Measurements from ENCODE around the gene CX3CR1.

Gene CX3CR1

DNA sequence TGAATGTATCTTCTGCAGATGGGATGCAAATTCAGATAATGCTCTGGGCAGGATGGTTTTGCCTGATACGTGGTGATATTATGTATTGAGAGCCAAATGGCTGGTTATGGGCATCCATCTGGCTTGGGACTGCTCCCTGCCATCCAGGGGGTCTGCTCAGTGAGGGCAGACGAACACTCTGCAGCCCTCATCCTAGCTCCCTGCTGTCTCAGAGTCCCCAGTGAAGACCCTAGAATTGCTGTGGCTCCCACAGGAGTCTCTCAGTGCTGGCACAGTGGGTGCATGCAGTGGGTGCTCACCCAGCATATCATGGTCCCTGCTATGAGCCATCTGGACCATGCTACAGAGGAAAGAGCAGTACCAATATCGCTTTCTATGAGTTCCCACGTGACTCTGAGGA is 10.3 kb downstream of the CX3CR1 start:
- no peak overlapping the region for H3K4me3 ChIP-seq (ENCODE audit: low read depth, low read length)
- H3K27ac ChIP-seq, result no peak overlapping the region
- no peaks in the 10 kb centered on the region for H3K36me3 ChIP-seq
- H3K27me3 ChIP-seq (ENCODE audit: insufficient read depth, low read depth, severe bottlenecking), result no peaks in the 10 kb centered on the region
- H3K9me3 ChIP-seq (ENCODE audit: severe bottlenecking), result no peaks in the 10 kb centered on the region
- TF ChIP-seq, protein P1, sequence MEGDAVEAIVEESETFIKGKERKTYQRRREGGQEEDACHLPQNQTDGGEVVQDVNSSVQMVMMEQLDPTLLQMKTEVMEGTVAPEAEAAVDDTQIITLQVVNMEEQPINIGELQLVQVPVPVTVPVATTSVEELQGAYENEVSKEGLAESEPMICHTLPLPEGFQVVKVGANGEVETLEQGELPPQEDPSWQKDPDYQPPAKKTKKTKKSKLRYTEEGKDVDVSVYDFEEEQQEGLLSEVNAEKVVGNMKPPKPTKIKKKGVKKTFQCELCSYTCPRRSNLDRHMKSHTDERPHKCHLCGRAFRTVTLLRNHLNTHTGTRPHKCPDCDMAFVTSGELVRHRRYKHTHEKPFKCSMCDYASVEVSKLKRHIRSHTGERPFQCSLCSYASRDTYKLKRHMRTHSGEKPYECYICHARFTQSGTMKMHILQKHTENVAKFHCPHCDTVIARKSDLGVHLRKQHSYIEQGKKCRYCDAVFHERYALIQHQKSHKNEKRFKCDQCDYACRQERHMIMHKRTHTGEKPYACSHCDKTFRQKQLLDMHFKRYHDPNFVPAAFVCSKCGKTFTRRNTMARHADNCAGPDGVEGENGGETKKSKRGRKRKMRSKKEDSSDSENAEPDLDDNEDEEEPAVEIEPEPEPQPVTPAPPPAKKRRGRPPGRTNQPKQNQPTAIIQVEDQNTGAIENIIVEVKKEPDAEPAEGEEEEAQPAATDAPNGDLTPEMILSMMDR (IDR thresholded peaks at IDR 0.05; ENCODE audit: low read depth, low read length), result no peak
- no peak for DNase-seq

DNA sequence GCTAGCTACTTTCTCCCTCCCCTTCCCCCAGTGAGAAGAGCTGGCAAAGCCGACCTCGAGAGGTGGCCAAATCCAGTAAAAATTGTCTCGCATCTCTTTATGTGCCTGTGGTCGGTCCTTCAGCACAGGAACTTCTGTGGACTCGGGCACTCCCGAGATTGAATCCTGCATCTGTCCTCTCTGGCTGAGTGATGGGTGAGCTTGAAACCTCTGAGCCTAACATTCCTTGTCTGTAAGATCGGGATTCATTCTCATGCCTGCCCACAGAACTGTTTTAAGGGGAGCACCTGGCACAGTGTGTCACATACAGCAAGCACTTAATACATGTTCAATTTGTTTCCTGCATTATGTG is 11.3 kb downstream of the CX3CR1 start:
- no peaks in the 10 kb centered on the region for H3K9me3 ChIP-seq (ENCODE audit: severe bottlenecking)
- H3K27ac ChIP-seq, result no peak overlapping the region
- H3K27me3 ChIP-seq (ENCODE audit: insufficient read depth, low read depth, severe bottlenecking), result no peaks in the 10 kb centered on the region
- no peak for DNase-seq
- H3K36me3 ChIP-seq, result no peaks in the 10 kb centered on the region
- H3K4me3 ChIP-seq (ENCODE audit: low read depth, low read length), result no peak overlapping the region
- TF ChIP-seq, protein P1 (IDR thresholded peaks at IDR 0.05; ENCODE audit: low read depth, low read length), result no peak

DNA sequence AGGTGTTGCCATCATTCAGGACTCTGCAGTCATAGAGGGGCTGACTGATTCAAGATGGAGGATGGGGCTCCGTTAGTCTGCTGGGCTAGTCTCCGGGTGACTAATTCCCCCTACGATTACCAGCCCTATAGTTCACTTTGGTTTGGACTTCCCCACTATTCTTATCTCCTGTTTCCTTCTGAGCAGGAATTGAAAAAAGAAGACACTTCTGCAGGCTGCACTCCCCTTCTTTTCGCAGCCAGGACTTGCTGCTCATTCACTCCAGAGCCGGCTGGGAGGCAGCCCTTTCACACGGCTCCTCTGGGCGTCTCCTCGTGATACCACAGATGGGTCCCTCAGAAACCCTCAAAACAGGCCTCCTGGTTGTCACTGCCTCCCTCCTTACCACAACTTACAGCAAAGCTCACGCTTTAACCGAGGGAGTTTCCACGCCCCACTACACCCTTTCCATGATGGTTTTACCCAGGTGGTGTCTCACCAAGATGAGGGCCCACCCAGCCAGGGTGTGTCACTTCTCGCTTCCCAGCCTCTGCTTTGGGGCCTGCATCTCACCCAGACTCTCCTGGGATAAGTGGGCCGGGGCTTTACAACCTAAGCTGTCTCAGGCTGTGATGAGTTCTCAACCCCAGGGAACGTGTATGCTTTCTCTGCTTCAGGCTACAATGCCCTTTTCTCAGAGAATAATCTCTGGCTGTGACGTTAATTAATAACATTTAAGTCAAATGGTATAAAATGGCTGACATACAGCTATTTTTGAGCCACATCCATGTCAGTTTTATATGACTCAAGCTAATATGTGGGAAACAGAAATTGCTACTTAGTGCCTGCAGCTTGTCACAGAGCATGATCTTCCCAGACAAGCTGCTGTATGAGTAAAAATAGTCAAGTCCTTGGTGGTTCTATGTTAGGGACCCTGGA is 11.9 kb downstream of the CX3CR1 start:
- Histone ChIP-seq H3K27ac (no peak overlapping the region), H3K9me3 (ENCODE audit: severe bottlenecking) (no peaks in the 10 kb centered on the region), H3K27me3 (ENCODE audit: insufficient read depth, low read depth, severe bottlenecking) (no peaks in the 10 kb centered on the region), H3K36me3 (no peaks in the 10 kb centered on the region), H3K4me3 (ENCODE audit: low read depth, low read length) (no peak overlapping the region)
- DNase-seq, result no peak
- TF ChIP-seq, protein P1 (IDR thresholded peaks at IDR 0.05; ENCODE audit: low read depth, low read length), result no peak

DNA sequence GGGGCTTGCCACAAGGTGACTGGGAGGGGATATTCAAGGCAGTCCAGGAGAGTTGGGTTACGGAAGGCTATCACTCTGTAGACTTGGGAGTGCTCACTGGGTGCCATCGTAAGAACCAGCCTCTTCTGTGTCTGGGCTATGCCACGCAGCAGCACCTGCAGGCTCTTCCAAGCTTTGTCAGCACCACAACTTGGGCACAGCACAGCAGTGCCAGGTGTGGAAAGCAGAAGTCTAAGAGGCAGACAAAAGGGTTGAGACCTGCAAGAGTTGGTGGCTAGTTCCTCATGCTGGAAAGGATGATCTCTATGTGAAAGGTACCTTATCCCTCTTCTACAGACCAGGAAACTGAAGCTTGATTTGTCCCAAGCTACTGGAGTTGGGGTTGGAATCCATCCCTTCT is 15.8 kb downstream of the CX3CR1 start:
- Histone ChIP-seq H3K36me3 (no peaks in the 10 kb centered on the region), H3K27me3 (ENCODE audit: insufficient read depth, low read depth, severe bottlenecking) (no peaks in the 10 kb centered on the region), H3K9me3 (ENCODE audit: severe bottlenecking) (no peaks in the 10 kb centered on the region), H3K4me3 (ENCODE audit: low read depth, low read length) (no peak overlapping the region), H3K27ac (no peak overlapping the region)
- TF ChIP-seq, protein P1 (IDR thresholded peaks at IDR 0.05; ENCODE audit: low read depth, low read length), result no peak
- no peak for DNase-seq

DNA sequence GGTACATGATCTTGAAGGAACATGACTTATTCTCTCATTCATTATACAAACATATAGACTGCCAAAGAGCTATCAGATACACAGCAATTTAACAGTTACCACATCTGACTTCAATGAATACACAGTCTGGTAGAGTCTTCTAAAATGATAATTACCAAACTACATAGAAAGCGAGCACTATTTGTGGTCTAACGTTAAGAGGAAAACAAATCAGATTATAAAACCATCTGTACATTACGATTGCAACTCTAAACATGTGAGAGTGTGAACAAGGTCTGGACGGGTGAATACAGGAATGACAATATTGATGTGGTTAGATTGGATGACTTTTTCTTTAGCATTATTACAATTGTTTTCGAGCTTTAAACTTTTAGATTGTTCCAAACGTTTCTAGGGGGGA is 16.3 kb downstream of the CX3CR1 start:
- H3K9me3 ChIP-seq (ENCODE audit: severe bottlenecking), result no peaks in the 10 kb centered on the region
- no peaks in the 10 kb centered on the region for H3K27me3 ChIP-seq (ENCODE audit: insufficient read depth, low read depth, severe bottlenecking)
- H3K27ac ChIP-seq, result no peak overlapping the region
- TF ChIP-seq, protein P1 (IDR thresholded peaks at IDR 0.05; ENCODE audit: low read depth, low read length), result no peak
- H3K4me3 ChIP-seq (ENCODE audit: low read depth, low read length), result no peak overlapping the region
- DNase-seq, result no peak
- no peaks in the 10 kb centered on the region for H3K36me3 ChIP-seq

DNA sequence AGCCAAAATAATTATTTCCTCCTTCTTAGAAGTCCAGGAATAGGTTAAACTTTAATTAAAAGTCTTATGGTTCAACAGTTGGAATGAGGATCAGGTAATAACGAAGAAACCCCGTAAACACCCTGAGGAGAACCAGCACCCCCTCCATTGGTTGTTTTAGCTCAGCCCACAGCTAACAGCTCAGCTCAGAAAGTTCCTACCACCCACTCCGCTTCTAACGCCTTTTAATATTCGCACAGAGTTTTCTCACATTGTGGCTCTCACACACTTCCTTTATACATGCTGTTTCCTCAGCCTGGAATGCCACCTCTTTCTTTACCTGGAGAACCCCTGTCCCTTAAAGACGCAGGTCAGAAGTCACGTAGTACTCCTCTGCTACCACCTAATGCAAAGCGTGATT is 17.0 kb downstream of the CX3CR1 start:
- Histone ChIP-seq H3K4me3 (ENCODE audit: low read depth, low read length) (no peak overlapping the region), H3K27me3 (ENCODE audit: insufficient read depth, low read depth, severe bottlenecking) (no peaks in the 10 kb centered on the region), H3K27ac (no peak overlapping the region), H3K9me3 (ENCODE audit: severe bottlenecking) (no peaks in the 10 kb centered on the region), H3K36me3 (no peaks in the 10 kb centered on the region)
- TF ChIP-seq, protein P1 (IDR thresholded peaks at IDR 0.05; ENCODE audit: low read depth, low read length), result no peak
- no peak for DNase-seq
